HG03439 (cell line): Measurements from ENCODE around the gene CNKSR2.
A peak's percentile ranks its signal among the peaks of the same experiment; 100 is the strongest.

ENCODE experiments used
- ATAC-seq: cut with Tn5 transposase; IDR thresholded peaks from one replicate; pipeline ENCODE4 v1.9.1; 2021; ENCODE audit warnings: mild to moderate bottlenecking, moderate library complexity; ENCODE audit not compliant: unreplicated experiment

CNKSR2 gene

DNA sequence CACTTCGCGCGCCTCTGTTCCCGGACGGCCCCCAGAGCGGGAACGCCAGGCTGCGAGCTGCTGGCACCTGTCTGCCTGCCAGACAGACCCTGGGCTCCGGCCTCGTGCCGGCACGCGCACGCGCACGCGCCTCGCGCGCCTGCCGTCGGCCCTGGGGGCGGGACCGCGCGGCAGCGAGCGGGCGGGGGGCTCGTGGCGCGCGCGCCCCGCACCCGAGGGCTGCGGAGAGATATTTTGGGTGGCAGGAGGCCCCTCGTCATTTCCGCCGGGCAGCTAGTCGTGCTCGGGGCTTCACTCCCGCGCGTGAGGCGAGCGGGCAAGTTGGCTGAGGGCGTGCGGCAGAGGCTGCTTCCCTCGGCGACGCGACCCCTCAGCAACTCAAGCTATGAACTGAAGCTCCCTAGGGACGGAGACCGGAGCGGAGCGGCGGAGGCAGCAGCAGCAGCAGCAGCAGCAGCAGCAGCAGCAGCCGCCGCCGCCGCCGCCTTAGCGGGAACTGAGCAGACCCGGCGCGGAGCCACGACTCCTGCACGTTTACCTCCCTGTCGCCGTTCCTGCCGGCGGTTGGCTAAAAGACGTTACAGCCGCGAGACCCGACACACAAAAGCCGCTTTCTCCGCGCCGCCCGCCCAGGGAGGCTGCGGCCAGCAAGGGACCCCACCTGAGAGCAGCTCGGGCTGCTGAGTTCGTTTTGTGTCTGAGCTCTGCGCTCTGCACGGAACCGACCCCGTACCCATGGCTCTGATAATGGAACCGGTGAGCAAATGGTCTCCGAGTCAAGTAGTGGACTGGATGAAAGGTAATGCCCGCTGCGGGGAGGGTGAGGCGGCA lies at the start of gene CNKSR2:
TSS of gene CNKSR2 (plus strand) at position 256 of the 831 bp plus-strand sequence. CDS start at position 736, 480 bp downstream.
- peak; percentile 78 for ATAC-seq

DNA sequence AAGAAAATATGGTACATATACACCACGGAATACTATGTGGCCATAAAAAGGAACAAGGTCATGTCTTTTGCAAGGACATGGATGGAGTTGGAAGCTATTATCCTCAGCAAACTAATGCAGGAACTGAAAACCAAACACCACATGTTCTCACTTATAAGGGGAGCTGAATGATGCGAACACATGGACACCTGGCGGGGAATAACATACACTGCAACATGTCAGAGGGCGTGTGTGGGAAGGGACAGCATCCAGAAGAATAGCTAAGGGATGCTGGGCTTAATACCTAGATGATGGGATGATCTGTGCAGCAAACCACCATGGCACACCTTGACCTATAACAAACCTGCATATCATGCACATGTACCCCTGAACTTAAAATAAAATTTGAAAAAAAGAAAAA lies 19.5 kb upstream of the CNKSR2 start:
- ATAC-seq = no peak

DNA sequence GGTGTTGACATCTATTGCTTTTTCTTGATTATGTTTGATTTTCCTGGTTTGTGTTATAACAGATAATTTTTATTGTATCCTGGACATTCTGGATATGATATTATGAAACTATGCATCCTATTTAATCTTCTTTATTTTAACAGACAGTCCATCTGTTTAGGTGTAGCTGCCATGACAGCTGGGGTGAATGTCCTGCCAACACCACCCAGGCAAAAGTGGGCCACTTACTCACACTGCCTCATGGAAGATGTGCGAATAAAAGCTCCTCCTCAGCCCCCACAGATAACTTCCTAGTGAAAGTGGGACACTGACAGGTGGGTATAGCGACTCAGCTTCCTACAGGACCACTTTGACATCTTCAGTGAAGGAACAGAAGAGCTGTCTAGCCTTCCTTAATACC lies 18.4 kb upstream of the CNKSR2 start:
- ATAC-seq = no peak

DNA sequence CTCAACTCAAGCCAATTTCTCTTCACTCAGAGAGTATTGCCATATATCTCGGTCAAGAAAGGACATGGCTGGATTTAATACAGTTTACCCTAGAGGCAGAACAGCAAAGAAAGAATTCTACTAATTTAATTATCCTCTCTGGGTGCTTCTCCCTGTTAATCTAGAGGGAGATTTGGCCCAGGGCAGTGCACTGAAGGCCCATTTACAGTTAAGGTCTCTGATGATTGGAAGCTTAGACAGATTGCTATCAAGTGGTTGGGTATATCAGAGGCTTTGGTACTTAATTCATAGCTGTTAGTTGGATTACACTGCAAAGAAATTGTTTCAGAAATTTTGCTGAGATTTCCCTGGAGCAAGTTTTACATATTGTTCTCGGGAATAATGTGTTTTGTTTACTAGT lies 4.6 kb upstream of the CNKSR2 start:
- ATAC-seq = no peak

DNA sequence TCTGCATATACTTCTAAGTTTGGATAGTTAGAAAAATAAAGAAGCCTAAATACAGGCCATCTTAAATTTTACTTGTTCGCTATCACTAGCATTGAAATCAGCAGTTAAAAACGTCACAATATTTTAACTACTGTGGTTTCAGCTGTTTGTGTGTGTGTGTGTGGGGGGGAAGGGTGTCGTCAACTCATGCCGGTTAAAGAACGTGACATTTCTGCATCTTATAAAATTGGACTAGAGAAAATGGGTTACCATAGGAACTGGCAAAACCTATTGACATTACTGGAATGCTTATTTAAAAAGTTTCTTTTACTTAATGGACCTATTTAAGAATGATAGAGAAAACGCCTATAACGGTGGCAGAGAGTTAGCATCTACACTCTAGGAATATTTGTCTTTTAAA lies 1.2 kb upstream of the CNKSR2 start:
- no peak for ATAC-seq

DNA sequence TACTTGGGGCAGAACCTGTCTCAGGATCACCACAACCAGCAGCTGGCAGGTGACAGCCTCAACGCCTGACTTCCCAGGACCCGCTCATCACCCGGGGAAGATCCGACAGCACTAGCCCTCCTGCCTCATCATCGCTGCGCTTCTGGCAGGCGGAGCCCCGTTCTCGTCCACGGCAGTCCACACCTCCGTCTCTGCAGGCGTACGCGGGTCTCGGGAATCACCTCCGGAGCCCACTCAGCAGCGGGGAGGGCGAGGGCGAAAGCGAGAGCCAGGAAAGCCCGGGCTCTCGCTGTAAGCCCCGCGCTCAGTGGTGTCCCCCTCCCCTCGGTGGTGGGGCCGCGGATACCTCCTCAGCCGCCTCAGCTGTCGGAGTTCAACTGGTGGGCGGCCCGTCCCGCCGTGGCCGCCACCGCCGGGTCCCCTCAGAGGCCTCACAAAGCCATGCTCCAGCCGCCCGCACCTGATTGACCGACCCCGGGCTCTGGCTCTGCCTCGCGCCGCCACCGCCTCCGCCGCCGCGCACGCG lies 518 bp upstream of the CNKSR2 start:
- ATAC-seq = peak; percentile 35

DNA sequence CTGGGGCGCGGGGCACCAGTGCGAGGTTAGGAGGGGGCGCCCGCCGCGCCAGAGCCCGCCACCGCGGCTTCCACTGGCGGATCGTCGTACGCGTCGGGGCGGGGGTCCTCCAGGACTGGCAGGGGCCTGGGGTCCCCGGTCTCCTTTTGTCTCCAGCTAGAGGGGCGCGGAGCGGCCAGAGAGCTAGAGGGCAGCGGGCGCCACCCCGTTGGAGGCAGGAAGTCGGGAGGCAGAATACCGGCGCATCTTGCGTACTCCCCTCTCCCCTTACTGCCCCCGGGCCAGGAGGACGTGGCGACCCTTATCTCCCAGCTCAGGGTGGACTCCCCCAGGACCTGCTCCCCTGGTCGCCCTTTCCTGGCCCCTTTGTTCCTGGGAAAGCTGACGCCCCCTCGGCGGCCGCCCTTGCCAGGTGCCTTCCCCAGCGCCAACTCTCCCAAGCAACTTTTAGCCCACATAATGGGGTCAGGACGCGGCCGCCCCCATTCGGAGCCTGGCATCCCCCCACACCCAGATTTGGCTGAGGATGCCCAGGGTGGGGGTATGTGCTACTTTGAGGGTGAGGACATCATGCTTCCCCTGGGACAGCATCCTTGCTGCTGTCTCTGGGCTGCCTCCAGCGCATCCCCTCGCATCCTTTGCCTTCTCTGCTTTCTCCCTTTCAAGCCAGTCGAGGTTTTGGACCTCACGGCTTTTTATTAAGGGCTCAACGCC lies 933 bp downstream of the CNKSR2 start:
- ATAC-seq = peak; percentile 28

DNA sequence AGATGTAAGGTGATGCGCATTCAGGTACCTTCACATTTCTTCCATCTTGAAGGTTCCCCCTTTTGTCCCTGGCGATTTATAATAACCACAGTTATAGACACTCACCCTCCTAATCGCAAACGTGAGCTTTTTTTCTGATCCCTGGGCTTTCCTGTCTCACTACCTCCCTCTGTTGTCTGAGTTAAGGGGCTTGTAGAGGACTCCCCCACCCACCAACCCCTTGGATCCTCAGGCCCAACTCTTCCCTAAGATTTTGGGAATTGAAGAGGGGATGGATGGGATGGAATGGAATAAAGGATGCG lies 1.4 kb downstream of the CNKSR2 start:
- ATAC-seq = no peak

DNA sequence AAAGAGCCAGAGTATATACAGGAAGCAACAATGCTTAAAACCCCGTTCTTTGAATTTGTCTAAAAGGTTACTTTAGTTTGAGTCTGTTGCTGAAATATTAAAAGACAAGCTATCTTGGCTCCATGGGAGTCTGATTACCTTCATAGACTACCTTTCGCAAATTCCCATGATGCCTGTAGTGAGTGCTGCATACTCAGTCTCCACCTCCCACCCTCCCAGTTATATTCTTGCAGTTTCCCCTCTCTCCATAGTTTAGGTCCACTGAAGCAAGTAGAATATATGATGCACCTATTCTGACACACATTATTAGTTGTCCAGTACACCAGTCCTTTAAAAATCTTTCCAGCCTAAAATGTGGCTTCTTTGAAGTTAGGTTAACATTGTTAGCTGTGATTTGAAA lies 2.4 kb downstream of the CNKSR2 start:
- no peak for ATAC-seq

DNA sequence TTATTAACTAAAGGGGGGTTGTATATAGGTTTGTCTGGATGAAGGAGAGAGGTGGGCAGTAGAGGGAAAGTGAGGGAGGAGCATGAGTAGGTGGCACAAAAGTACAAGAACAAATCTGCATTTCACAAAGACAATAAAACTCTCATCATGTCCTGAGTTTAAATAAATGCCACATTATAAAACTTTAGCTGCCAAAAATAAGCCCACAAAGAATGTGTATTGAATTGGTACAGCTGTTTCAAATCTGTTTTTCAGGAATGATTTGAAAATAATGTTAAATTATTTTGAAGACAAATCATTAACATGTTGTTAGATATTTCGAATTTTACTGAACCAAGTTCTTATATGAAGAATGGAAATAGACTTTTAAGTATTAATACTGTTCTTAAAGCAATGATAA lies 5.8 kb downstream of the CNKSR2 start:
- ATAC-seq = no peak

DNA sequence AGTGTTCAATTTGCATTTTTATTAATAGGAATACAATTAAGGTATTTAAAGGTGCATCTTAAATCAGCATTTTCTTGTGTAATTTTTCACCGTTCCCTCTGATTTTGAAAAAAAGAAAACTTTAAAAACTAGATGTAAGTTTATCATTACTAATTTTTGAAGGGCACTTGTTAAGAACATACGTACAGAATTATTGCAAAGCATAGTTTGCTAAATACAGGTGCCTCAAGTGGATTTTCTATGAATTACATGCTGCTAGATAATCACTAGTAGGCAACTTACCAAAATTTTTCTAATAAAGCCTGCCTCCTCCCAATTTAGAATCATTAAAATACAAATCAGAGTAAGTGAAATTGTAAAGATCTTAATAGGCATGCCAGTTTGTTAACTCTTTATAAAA lies 8.5 kb downstream of the CNKSR2 start:
- no peak for ATAC-seq

DNA sequence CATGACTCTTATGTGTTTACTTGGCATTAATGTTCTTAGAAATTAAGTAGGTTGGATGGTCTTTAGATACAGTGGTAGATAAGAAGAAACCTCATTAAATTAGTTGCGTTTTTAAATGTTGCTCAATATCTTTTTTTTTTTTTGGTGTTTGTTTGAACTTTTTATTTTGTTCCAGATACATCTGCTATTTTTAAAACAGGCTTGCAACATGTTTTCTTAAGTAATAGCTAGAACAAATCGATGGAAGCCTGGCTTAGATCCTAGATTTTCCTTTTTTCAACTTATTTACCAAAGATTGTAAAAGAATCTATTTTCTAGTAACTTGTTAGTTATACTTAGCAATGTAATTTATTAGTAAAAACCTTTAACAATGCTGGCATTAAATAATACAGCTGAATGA lies 9.3 kb downstream of the CNKSR2 start:
- no peak for ATAC-seq

DNA sequence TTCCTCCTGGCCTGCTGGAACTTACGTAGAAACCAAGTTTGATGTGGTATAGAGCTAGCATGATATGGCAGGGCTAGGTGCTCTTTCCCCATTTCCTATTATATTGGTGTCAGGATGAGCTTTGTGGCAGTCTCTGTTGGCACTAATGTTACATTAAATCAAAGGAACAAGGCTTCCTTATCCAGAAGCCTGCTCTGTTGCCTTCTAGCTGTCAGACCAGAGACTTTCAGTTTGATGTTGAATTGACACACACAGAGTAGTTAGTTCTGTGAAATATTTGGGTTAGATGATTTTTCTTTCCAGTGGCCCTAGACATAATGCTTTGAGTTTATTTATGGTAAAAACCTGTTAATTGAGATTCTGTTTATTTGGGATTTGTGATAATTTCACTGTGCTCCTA lies 10.0 kb downstream of the CNKSR2 start:
- no peak for ATAC-seq

DNA sequence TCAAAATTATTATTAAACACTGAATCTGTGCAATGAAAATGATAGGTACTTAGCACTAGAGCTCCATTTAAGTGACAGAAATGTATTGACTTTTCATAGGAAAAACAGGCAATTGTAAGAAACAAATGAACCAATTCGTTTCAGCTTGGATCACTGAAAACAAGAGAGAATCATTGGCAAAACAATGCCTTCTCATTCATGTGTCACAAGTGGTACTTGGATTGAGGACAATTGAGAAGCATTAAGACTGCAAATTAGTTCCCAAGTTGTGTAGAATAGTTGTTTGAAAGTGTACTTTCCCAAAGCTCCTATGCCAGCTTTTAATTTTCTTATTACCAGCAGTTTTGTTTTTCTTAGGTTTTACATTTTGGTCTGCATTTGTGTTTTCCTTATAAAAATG lies 20.6 kb downstream of the CNKSR2 start:
- ATAC-seq = no peak

DNA sequence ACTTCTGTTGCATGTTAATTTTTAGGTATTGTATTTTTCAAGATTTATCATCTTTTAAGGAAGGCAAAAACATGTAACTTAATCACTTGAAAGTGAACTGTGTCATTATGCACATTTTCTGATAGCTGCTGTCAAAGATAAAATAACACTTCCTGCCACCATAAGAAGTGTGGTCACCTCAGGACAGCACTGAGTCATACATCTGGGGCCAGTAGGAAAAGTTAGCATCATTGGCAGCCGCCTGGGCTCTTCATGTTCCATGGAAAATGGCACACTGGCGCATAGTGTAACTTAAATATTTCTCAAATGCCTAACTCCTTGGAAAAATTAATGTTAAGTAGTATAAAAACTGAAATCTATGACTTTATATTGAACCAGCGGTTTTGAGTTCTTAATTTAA lies 24.2 kb downstream of the CNKSR2 start:
- no peak for ATAC-seq

DNA sequence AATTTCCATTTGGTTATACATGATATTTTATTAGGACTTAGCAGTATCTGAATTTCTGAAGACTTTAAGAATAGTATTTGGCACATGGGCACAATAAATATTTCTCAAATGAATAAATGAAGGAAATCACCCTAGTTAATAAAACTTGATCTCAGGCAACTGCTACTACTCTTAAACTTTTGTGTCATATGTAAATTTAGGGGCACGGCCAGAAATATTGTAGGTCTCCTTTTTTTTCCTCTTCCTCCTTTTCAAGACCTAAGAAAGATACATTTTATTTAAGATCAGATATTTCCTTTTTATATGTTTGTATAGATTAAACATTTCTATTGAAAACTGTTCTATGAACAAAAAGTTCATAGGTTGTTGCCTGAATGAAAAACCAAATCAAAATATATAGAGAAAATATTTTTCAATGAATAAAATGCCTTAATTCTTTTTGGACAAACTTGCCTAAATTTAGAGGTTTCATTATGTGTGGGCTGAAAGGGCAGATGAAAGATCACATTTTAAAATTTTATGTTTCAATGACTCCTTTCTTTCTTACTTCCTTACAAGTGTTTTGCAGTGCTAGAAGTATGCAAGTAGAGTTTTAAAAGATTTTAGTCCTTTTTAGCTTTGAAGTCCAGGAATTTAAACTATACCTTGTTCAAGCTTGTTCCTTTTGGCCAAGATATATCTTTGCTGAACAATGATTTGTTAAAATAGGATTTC lies 26.3 kb downstream of the CNKSR2 start:
- ATAC-seq = no peak

DNA sequence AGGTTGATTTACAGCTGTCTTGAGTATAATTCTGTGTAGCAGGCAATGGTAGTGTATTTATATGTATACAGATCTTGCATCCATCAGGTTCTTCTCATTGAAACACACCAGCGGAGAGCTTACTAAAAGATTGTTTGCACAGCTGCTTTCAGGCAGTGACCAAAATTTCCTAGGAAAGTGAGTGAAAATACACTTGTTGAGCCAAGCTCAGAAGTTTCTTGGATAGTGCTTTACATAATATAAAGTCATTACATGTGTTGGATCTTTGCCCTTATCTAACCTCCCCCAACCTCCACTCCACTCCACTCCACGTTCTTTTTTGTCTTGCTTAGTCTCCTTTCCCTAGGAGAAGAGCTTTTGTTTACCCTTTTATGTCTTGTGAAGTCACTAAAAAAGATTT lies 34.1 kb downstream of the CNKSR2 start:
- no peak for ATAC-seq

DNA sequence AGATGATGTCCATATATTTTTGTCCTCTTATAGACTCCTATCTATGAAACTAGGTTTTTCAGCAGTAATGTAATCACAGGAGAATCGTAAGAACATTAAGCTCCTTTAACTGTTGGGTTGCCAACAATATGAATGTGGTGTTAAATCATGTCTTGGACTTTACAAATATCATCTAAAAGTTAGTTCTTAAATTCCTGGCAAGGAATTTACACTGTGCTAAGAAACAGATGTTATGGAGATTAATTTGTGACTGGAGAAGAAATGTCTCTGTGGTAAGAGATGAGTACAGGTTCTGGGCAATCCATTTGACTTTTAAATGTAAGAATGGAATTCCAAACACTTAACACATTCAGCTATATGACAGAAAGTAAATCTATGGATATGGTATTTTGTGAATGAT lies 34.6 kb downstream of the CNKSR2 start:
- no peak for ATAC-seq

DNA sequence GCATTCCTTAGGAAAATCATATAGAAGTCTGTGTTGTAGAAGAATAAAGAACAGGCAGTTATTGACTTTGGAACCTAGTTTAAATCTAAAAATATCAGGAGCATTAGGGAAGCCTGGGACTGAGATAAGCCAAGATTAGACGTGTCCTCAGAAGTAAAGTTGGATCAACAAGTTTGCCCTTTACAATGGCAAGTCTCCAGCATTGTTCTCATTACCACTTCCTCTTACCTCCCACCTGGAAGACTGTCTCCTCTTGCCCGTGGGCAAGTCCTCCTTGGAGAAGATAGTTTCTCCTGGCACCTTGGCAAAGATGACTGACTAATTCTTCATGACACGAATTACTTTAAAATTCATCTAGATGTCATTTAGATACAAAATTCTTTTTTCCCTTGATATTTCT lies 37.8 kb downstream of the CNKSR2 start:
- ATAC-seq = no peak

DNA sequence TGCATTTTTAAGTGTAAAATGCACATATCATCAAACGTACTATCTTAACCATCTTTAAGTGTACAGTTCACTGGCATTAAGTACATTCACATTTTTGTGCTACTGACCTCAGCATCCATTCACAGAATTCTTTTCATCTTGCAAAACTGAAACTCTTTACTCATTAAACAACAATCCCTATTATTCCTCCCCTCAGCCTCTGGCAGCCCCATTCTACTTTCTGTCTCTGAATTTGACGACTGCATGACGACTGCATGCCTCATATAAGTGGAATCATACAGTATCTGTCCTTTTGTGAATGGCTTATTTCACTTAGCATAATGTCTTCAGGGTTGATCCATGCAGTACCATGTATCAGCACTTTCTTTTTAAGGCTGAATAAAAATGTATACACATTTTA lies 38.7 kb downstream of the CNKSR2 start:
- no peak for ATAC-seq

DNA sequence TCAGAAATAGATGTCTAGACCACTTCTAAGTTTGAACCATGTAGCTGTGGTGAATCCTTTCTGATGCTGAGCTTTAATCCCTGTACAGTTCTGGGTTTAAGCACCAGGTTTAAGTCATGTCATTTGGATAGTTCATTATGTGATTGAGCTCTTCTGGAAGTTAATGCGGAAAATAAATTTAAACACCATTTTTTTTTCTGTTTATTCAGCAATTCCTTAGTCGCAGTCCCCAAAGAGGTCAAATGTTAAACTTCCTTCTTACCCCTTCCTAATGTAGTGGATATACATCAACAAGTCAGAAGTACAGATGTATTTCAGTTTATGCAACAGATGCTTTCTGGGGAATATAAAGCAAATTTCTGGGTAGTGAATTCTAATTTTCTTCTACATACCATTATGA lies 52.9 kb downstream of the CNKSR2 start:
- no peak for ATAC-seq

DNA sequence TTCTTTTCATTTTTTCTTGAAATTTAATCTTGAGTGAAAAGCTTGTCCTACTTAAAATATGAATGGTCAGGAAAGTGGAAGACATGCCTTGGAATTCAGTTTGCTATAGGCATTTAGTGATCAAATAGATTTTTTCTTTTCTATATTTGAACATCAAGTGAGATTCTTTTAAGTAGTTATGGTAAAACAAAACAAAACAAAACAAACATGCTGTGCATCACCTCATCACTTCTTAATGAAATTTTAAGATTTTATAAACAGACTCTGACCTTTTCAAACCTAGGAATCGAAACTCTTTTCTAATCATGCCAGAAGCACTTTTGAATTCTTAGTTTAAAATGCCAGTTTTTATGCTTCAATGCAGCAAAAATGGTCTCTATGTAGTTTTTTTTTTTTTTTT lies 62.8 kb downstream of the CNKSR2 start:
- no peak for ATAC-seq
